Gastrocnemius medialis (tissue), 4 donors: ENCODE results near the gene TET3.

Source experiments
- CTCF ChIP-seq, 5 experiments: fragments of 450-650 bp in 3 of 5; fragments of 200-600 bp in 2 of 5; sonication (generic) in 2 of 5; IDR thresholded peaks in 4 of 5; conservative IDR thresholded peaks in 1 of 5; 1 replicate in 4 of 5; 2 replicates in 1 of 5; pipeline ENCODE4 v1.5.1; 2016 to 2019; ENCODE audit warnings: antibody characterized with exemption in 5 of 5, mild to moderate bottlenecking in 3 of 5, moderate library complexity in 3 of 5
- POLR2A ChIP-seq, 2 donors: fragments of 450-650 bp; IDR thresholded peaks; one replicate each; pipeline ENCODE4 v1.6.1; 2017; ENCODE audit warnings: antibody characterized with exemption in 2 of 2, mild to moderate bottlenecking in 2 of 2, moderate library complexity in 2 of 2

DNA sequence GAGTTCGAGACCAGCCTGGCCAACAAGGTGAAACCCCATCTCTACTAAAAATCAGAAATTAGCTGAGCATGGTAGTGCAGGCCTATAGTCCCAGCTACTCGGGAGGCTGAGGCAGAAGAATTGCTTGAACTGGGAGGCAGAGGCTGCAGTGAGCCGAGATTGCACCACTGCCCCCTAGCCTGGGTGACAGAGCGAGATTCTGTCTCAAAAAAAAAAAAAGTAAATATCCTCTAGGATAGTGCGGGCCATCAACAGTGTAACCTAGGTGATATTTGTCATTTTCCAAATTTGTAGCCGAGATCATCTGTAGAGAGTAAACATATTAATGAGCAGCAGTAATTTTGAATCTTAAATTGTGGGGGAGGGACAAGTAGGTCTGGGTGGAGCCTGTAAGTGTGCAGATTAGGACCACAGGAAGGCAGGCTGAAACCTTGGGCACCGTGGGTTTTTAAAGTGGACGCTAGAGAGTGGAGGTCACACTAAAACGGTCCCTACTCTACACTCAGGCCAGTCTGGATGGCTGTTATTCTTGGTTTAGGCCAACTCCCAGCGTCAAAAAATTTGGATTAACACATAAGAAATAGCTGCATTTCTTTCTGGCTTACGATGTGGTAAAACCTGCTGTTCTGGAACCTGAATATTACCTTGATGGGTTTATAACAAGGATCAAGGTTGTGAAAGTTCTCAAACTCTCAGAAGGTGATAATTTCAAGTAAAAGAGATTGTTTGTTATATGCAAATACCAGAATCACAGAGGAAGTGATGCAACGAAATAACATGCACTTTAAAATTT is 22.7 kb upstream of the TET3 start:
- TF ChIP-seq CTCF (IDR thresholded peaks at IDR 0.05 in 4 of 5, conservative IDR thresholded peaks at IDR 0.05 in 1 of 5) (no peak), POLR2A (IDR thresholded peaks at IDR 0.05) (no peak)
